CD4-positive, alpha-beta T cell treated with Interleukin-17A for 1 hour (primary cell): ENCODE results near the gene ARG1.

ENCODE experiments used
- DNase-seq: peaks from one replicate; pipeline ENCODE4 v3.0.0-alpha.2; 2020

ARG1 gene

DNA sequence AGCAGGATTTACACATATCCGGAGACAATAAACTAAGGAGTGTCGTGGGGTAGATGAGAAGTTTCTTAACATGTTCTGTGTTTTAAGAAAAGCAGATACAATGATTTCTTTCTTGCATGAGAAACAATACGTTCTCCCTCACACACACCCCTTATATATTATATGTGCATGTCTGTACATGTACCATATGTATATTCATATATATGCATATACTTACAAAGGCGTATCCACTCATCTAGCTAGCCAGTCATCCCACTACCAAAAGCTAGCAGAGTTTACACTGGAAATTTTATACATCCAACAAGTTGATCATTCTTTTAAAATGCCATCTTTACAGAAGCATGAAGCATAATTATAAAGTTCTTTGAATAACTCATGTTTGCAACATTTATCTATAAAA, 14.9 kb downstream of the ARG1 start:
- no peak for DNase-seq

DNA sequence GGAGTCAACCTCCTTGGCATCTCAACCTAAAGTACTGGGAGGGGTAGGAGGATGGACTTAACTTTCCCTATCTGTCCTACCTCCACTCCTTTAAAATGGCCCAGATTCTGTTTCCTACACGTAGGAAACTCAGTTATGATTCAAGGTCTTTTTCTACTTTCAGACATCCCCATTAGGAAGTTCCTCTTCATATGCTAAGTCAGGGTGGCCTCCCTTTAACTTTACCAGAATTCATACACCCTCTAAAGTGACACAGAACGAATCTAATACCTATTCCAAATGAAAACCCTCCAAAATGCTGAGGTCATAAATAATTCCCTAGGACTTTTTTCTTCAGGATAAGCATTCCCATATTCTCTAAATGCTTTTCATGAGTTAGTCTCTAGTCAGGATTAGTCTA, 15.6 kb downstream of the ARG1 start:
- no peak for DNase-seq

GRCh38 chr6:131592935-131593334, 19.9 kb downstream of the ARG1 start:
- no peak for DNase-seq

- no peak for DNase-seq
Measured at GRCh38 chr6:131594074-131594473, 21.0 kb downstream of the ARG1 start.

DNA sequence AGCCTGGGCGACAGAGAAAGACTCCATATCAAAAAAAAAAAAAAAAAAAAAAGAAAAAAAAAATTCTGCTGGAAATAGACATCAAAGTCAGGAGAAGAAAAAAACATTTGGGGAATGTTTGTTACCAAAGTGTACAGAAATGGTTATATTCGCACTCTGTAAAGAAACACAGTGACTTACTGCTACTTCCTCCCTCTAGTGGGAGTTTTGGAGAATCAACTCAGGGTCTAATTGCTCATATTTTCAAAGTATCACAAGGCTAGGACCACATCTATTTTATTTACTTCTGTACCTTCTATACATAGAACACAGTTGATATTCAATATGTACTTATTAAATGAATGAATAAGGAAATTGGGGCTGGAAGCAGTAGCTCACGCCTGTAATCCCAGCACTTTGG, 24.4 kb downstream of the ARG1 start:
- DNase-seq, result peak; percentile 26

GRCh38 chr6:131600716-131601115, 27.7 kb downstream of the ARG1 start:
- no peak for DNase-seq

- DNase-seq, result no peak
Measured at GRCh38 chr6:131602781-131603312, 29.8 kb downstream of the ARG1 start.

DNA sequence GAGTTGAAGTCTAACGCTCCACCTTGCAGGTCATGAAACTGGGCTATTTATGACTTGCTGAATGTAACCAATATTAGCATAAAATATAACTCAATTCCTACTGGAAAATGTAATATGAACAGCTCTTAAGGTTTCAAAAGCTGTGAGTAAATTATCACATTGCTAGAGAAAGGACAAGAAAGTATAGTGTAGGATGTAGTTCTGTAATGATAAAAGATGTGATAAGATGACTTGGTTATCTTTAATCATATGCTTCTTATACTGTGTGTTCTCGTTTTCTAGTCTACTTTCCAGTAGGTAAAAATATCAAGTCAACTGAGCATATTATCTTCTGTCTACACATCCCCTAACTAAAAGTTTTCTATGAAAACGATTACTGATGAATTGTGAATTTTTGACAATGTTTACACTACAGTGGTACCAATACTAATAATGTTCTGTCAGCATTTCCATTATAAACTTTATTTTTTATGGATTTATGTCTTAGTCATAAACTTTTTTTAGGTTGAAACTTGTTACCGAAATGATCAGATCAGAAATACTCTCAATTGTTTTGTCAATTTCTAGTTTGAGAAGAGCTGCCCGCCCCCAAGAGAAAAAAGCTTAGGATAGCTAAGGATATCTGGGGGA, 40.4 kb downstream of the ARG1 start:
- DNase-seq, result no peak

DNA sequence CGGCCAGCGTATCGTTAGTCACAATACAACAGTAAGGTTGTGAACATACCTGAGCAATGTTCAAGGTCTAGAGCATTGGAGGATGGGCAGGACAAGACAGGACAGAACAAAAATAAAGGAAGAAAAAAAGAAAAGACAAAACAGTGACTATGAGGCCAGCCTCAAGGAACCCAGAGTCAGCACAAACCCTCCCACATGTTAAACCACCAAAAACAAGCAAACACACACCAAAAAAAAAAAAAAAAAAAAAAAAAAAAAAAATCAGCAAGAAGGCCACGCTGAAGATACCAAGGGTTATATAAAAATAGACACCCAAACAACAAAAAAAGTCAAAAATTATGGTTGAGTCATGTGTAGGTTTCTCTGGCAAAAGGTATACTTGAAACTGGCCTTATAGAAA, 42.2 kb downstream of the ARG1 start:
- DNase-seq, result no peak

- DNase-seq, result peak; percentile 94
Measured at GRCh38 chr6:131627724-131628682, 55.0 kb downstream of the ARG1 start, which contains the start of gene MED23. Gene MED23, minus strand, starts transcription at chr6:131628242. Its CDS starts 193 bp downstream, at chr6:131628049.

DNA sequence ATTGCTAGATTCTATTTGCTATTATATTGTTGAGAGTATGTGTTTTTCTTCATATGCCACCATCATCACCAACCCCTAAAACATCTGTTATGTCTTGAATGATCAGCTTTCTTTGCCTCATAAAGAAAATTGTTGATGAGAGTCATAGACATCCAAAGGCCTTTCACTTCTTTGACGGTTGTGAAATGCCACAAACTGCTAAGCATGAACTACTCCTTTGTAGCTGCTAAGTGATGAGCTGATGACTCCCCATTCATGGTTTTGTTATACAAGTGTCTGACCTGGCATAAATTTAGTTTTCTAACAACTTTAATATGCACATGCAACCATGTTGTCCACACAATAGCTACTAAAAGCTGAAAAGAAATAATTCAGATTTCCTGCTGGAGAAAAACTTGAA, 55.7 kb downstream of the ARG1 start:
- DNase-seq, result peak; percentile 16

DNA sequence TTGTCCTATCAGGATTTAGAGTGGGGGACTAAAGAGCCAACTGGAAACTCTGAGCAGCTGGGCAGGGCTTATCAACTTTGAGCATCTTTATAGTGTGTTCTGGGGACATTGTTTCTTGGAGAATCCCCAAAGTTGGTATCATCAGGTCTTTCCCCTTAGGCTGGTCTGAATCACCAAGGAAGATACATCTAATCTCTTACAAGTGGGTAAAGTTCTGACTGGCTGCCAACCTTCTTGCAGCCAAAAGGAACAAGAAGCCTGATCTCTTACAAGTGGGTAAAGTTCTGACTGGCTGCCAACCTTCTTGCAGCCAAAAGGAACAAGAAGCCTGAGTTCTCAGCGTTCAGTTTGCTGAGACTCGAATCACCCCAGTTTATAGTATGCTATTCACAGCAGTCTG, 56.6 kb downstream of the ARG1 start:
- DNase-seq, result no peak

DNA sequence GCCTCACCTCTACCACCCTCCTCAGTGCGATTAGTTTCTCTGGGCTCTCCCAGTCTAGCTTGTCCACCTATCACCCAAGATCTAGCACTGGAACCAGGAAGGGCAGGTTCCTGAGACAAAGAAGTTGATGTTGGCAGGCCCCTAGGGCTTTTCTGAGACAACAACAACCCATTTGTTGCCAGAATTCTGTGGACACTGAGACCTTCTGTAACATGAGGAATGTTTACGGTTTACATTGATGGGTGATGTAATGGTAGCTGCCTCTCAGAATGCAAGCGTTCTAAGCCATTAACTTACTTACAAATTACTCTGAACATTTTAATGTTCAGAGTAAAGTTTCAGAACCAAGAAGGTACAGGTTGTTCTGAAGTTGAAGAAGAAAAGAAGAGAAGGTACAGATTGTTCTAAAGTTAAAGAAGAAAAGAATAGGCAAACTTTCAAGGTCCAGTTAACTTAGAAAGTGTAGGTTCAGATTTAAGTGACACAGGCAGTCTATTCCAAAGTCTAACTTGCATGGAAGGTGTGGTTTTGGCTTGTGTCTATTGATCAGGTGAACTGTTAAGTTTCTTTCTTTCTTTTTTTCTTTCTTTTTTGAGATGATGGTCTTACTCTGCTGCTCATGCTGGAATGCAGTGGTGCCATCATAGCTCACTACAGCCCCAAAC, 58.7 kb downstream of the ARG1 start:
- DNase-seq, result no peak
